GM18870 (cell line): Measurements from ENCODE around the gene CYTH4.
"Not testable (repeated sequence)": the region's sequence is repeated elsewhere in the genome, so short reads cannot be mapped to it uniquely, and the experiment has no call there.

Experiments
- ATAC-seq: cut with Tn5 transposase; IDR thresholded peaks from one replicate; pipeline ENCODE4 v1.9.1; 2021; ENCODE audit warnings: moderate library complexity; ENCODE audit not compliant: unreplicated experiment

The CYTH4 gene

GRCh38 chr22:37326726-37327125 lies 44.4 kb downstream of the CYTH4 start:
- no peak for ATAC-seq

- ATAC-seq = no peak
Measured at GRCh38 chr22:37328017-37328416, 45.7 kb downstream of the CYTH4 start.

- not testable (repeated sequence) for ATAC-seq
Measured at GRCh38 chr22:37328538-37329237, 46.4 kb downstream of the CYTH4 start.

GRCh38 chr22:37329238-37330140 lies 47.2 kb downstream of the CYTH4 start:
- no peak for ATAC-seq

GRCh38 chr22:37330200-37331033 lies 48.1 kb downstream of the CYTH4 start:
- no peak for ATAC-seq

- ATAC-seq = no peak
Measured at GRCh38 chr22:37331034-37331428, 48.7 kb downstream of the CYTH4 start.

GRCh38 chr22:37331856-37332536 lies 49.7 kb downstream of the CYTH4 start:
- no peak for ATAC-seq

GRCh38 chr22:37333724-37334460 lies 51.6 kb downstream of the CYTH4 start:
- no peak for ATAC-seq

GRCh38 chr22:37334461-37334858 lies 52.2 kb downstream of the CYTH4 start:
- ATAC-seq = no peak

GRCh38 chr22:37334859-37335805 lies 52.8 kb downstream of the CYTH4 start:
- no peak for ATAC-seq

GRCh38 chr22:37335806-37336199 lies 53.5 kb downstream of the CYTH4 start:
- no peak for ATAC-seq

GRCh38 chr22:37336579-37336978 lies 54.3 kb downstream of the CYTH4 start:
- no peak for ATAC-seq

GRCh38 chr22:37337204-37337943 lies 55.1 kb downstream of the CYTH4 start:
- ATAC-seq = no peak

GRCh38 chr22:37338539-37339246 lies 56.4 kb downstream of the CYTH4 start:
- ATAC-seq = no peak

GRCh38 chr22:37340331-37341262 lies 58.3 kb downstream of the CYTH4 start:
- no peak for ATAC-seq

GRCh38 chr22:37342065-37342464 lies 59.8 kb downstream of the CYTH4 start:
- ATAC-seq = no peak

- ATAC-seq = no peak
Measured at GRCh38 chr22:37343348-37343747, 61.0 kb downstream of the CYTH4 start.
